Spleen (tissue), 11 donors: ENCODE results near the gene CDKN2A. TPM values are rescaled to one million over a fixed set of nuclear protein-coding genes. Genes with fewer than 3 reads are reported as not detected.
A peak's percentile ranks its signal among the peaks of the same experiment; 100 is the strongest.

Experiments used
- DNase-seq: peaks from one replicate; pipeline ENCODE4 v3.0.0-alpha.2; 2020
- H3K27ac ChIP-seq, 8 donors: fragments of 200-600 bp; sonication (generic) in 7 of 8; 1 replicate in 4 of 8; 2 replicates in 4 of 8; pipeline versions ENCODE4 v1.5.0 to v1.8.0; 2016 to 2021; ENCODE audit warnings: inconsistent platforms in 4 of 8, mild to moderate bottlenecking in 4 of 8, moderate library complexity in 1 of 8
- H3K27me3 ChIP-seq, 7 donors: fragments of 200-600 bp; sonication (generic) in 6 of 7; replicated peaks in 1 of 7; 1 replicate in 4 of 7; 2 replicates in 3 of 7; pipeline versions ENCODE4 v1.5.0 to v1.8.0; 2016 to 2021; ENCODE audit warnings: inconsistent platforms in 3 of 7, mild to moderate bottlenecking in 1 of 7
- H3K36me3 ChIP-seq, 6 donors: fragments of 200-600 bp; sonication (generic) in 5 of 6; 1 replicate in 4 of 6; 2 replicates in 2 of 6; pipeline versions ENCODE4 v1.5.0 to v1.8.0; 2016 to 2021; ENCODE audit warnings: inconsistent platforms in 2 of 6
- H3K4me1 ChIP-seq, 6 donors: fragments of 200-600 bp; sonication (generic) in 5 of 6; 1 replicate in 3 of 6; 2 replicates in 3 of 6; pipeline versions ENCODE4 v1.5.0 to v1.8.0; 2016 to 2021; ENCODE audit warnings: inconsistent platforms in 3 of 6
- H3K4me3 ChIP-seq, 8 donors: fragments of 200-600 bp; sonication (generic) in 7 of 8; 1 replicate in 4 of 8; 2 replicates in 4 of 8; pipeline versions ENCODE4 v1.5.0 to v1.8.0; 2016 to 2021; ENCODE audit warnings: inconsistent platforms in 4 of 8, mild to moderate bottlenecking in 4 of 8, moderate library complexity in 2 of 8
- H3K9me3 ChIP-seq, 8 donors: fragments of 200-600 bp; sonication (generic) in 7 of 8; 1 replicate in 4 of 8; 2 replicates in 4 of 8; pipeline versions ENCODE4 v1.5.0 to v1.8.0; 2016 to 2021; ENCODE audit warnings: inconsistent platforms in 4 of 8
- CTCF ChIP-seq, 11 experiments: fragments of 200-600 bp in 7 of 11; fragments of 450-650 bp in 4 of 11; sonication (generic) in 4 of 11; IDR thresholded peaks in 8 of 11; conservative IDR thresholded peaks in 3 of 11; 1 replicate in 7 of 11; 2 replicates in 4 of 11; pipeline versions ENCODE4 v1.4.0 to v1.8.0; 2016 to 2021; ENCODE audit warnings: antibody characterized with exemption in 11 of 11, inconsistent platforms in 4 of 11, mild to moderate bottlenecking in 1 of 11
- POLR2A ChIP-seq, 3 donors: fragments of 450-650 bp; IDR thresholded peaks; one replicate each; pipeline ENCODE4 v1.5.1; 2017; ENCODE audit warnings: antibody characterized with exemption in 3 of 3, mild to moderate bottlenecking in 1 of 3
- POLR2AphosphoS5 ChIP-seq, 3 donors: sonication (generic); formaldehyde crosslinking; IDR thresholded peaks; one replicate each; pipeline ENCODE4 v1.5.1; 2017; ENCODE audit warnings: antibody characterized with exemption in 3 of 3
- WGBS, 5 donors: extraction: QIAGEN DNeasy Blood & Tissue Kit in 3 of 5; methylation state at CpG; one replicate each; pipeline versions ENCODE4 v1.1.5 to v1.1.7; 2013 to 2018; 5-methylcytosine and 5-hydroxymethylcytosine counted together
- intact Hi-C: fragments of 100-400 bp; cut with DNase I; formaldehyde crosslinking; loops from one replicate; pipeline ENCODE4 v1.15.0; 2023; ENCODE audit warnings: low total_unique reads
- polyA plus RNA-seq, 3 donors: library from polyadenylated mRNA; stranded (reverse); fragments of 200-250 nt; gene quantifications; one replicate each; pipeline ENCODE4 v1.2.1, GENCODE V29; 2013
- total RNA-seq, 7 donors: library from RNA; depleted of rRNA in 3 of 7; stranded (reverse); fragments of >200 nt in 3 of 7; fragmentation: NEBNext Ultra II Directional in 4 of 7; extraction: Animal tissue kit (Norgen Biotek cat#: 25700) in 4 of 7; gene quantifications; one replicate each; pipeline versions ENCODE4 v1.1.0 to v1.2.1, GENCODE V29; 2016 to 2021
- donor health status: healthy with polysubstance abuse.
- donor health status: DM: no; HTN: no; CAD: no; lungs with moderate emphysema.
- donor health status: DM: no; HTN: no; CAD: no.
- donor health status: Bipolar disorder and iron deficiency.
- donor health status: healthy.
- donor health status: DM: no; HTN: no; CAD: no.
- donor health status: DM: yes; HTN: yes; CAD: no.

Gene CDKN2A
- total and polyA plus RNA-seq, 10 donors, result 2.3 to 19.7 (median 7.0) TPM

DNA sequence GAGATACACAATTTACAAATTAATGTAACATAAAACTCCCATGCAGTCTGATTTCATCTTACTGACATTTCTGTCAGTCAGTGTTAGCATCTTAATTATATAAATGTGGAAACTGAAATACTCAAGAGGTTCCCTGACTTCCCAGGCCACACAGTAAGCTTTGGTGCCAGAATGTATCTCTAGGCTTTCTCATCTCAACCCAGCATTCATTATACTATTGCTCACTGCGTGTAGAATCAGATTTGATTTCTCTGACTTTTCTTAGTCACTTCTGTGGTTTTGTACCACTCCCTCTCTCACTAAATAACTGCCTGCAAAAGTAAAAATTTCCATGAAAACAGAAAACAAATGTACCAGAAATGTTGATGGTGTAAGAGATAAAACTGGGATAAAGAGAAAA is 46.6 kb upstream of the CDKN2A start:
- no peak overlapping the region for H3K27ac ChIP-seq
- DNase-seq, result no peak
- WGBS, 5 donors, result 55 to 70% (median 67%) methylated on average over 1 of the region's 1 CpG
- H3K36me3 ChIP-seq, result no peaks in the 10 kb centered on the region
- TF ChIP-seq CTCF (IDR thresholded peaks at IDR 0.05 in 8 of 11, conservative IDR thresholded peaks at IDR 0.05 in 3 of 11), result no peak
- no peak for TF ChIP-seq POLR2A (IDR thresholded peaks at IDR 0.05)
- TF ChIP-seq POLR2AphosphoS5 (IDR thresholded peaks at IDR 0.05), result no peak
- no peak overlapping the region for H3K4me3 ChIP-seq
- no peaks in the 10 kb centered on the region for H3K27me3 ChIP-seq
- no peaks in the 10 kb centered on the region for H3K9me3 ChIP-seq
- peaks cover 0 to 21% (median 10%) of the 10 kb centered on the region in 6 donors for H3K4me1 ChIP-seq
- intact Hi-C loops, result no loop called here

- no peak for TF ChIP-seq POLR2A (IDR thresholded peaks at IDR 0.05)
- TF ChIP-seq CTCF (IDR thresholded peaks at IDR 0.05 in 8 of 11, conservative IDR thresholded peaks at IDR 0.05 in 3 of 11), result no peak
- no peak for TF ChIP-seq POLR2AphosphoS5 (IDR thresholded peaks at IDR 0.05)
- H3K9me3 ChIP-seq, result no peaks in the 10 kb centered on the region
- H3K4me1 ChIP-seq, result peaks cover 0 to 26% (median 10%) of the 10 kb centered on the region in 6 donors
- H3K27me3 ChIP-seq, result no peaks in the 10 kb centered on the region
- no peak overlapping the region for H3K27ac ChIP-seq
- H3K36me3 ChIP-seq, result no peaks in the 10 kb centered on the region
- intact Hi-C loops, result loop anchor here (10.0 kb wide), 1 partner anchor 224 kb away; no protein-coding TSS in a partner anchor
- no peak for DNase-seq
- WGBS, 5 donors, result 66 to 80% (median 74%) methylated on average over 3 of the region's 3 CpGs
- no peak overlapping the region for H3K4me3 ChIP-seq
Observed at GRCh38 chr9:22039258-22039657, 45.1 kb upstream of the CDKN2A start.

DNA sequence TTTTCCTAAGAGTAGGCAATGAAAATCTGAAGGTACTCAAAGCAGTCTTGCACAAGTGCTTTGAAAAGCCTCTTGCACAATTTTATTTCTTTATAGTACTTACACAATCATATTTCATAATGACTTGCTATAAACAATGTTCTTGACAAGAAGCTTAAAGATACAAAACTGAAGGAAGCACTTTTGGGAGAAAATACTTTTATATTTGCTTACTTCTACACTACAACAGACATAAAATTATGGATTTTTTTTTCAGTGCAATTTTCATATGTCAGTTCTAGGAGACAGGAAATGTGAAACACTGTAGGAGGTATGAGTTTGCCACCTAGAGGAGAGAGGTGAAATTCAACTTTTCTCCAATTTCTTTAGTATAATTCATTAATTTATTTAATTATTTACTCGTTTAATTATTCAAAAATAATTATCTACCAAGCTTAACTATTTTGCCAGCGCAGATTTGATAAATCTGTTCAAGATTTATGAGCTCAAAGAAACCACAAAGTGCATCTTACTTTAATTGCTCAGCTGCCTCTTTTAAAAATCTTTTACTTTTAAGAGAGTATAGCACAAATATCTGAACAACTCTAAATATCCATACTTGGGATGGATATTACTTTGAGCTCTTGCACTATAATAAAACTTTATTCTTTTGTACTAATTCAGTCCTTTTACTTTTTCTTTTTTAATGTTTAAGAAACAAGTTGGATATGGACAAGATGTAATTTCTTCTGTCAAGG is 43.9 kb upstream of the CDKN2A start:
- H3K27ac ChIP-seq, result peak overlapping the region in 2 of 8 donors; percentile 8 to 14
- H3K4me1 ChIP-seq, result peaks cover 0 to 26% (median 10%) of the 10 kb centered on the region in 6 donors
- no peaks in the 10 kb centered on the region for H3K27me3 ChIP-seq
- no peak overlapping the region for H3K4me3 ChIP-seq
- H3K9me3 ChIP-seq, result no peaks in the 10 kb centered on the region
- TF ChIP-seq CTCF (IDR thresholded peaks at IDR 0.05 in 8 of 11, conservative IDR thresholded peaks at IDR 0.05 in 3 of 11) (peak in 10 of 11 experiments; percentile 24 to 64 (median 48)), POLR2A (IDR thresholded peaks at IDR 0.05) (no peak)
- WGBS, 5 donors, result 17 to 36% (median 19%) methylated on average over 2 of the region's 2 CpGs
- no peak for DNase-seq
- intact Hi-C loops, result loop anchor here (10.0 kb wide), 1 partner anchor 223 kb away; no protein-coding TSS in a partner anchor
- H3K36me3 ChIP-seq, result no peaks in the 10 kb centered on the region

GRCh38 chr9:22036866-22037626 is 42.9 kb upstream of the CDKN2A start:
- Histone ChIP-seq H3K27me3 (no peaks in the 10 kb centered on the region), H3K27ac (peak overlapping the region in 1 of 8 donors; percentile 8), H3K9me3 (no peaks in the 10 kb centered on the region), H3K36me3 (no peaks in the 10 kb centered on the region), H3K4me1 (peaks cover 0 to 26% (median 10%) of the 10 kb centered on the region in 6 donors), H3K4me3 (no peak overlapping the region)
- no peak for DNase-seq
- 82 to 89% (median 88%) methylated on average over 4 of the region's 4 CpGs for WGBS, 5 donors
- TF ChIP-seq POLR2AphosphoS5 (IDR thresholded peaks at IDR 0.05), result no peak
- no peak for TF ChIP-seq POLR2A (IDR thresholded peaks at IDR 0.05)
- TF ChIP-seq CTCF (IDR thresholded peaks at IDR 0.05 in 8 of 11, conservative IDR thresholded peaks at IDR 0.05 in 3 of 11), result no peak
- intact Hi-C loops, result loop anchor here (10.0 kb wide), 1 partner anchor 222 kb away; no protein-coding TSS in a partner anchor
